Prostate gland (tissue), 2 donors: Measurements from ENCODE around the gene PDXK. TPM values are rescaled to one million over a fixed set of nuclear protein-coding genes. Genes with fewer than 3 reads are reported as not detected.

ENCODE experiments used
- DNase-seq: peaks from one replicate; pipeline ENCODE4 v3.0.0-alpha.2; 2019; ENCODE audit warnings: low spot score
- H3K27ac ChIP-seq, 2 donors: fragments of 200-600 bp; sonication (generic); 2 replicates each; pipeline ENCODE4 v1.5.1; 2017 to 2019
- H3K27me3 ChIP-seq: fragments of 200-600 bp; sonication (generic); replicated peaks from 2 replicates; pipeline ENCODE4 v1.5.1; 2019; ENCODE audit not compliant: insufficient read depth
- H3K36me3 ChIP-seq, 2 donors: fragments of 200-600 bp; sonication (generic); 1 replicate in 1 of 2; 2 replicates in 1 of 2; pipeline versions ENCODE4 v1.5.1 to v1.8.1; 2017 to 2019
- H3K4me1 ChIP-seq: fragments of 200-600 bp; sonication (generic); replicated peaks from 2 replicates; pipeline ENCODE4 v1.5.1; 2019
- H3K4me3 ChIP-seq, 2 donors: fragments of 200-600 bp; sonication (generic); 2 replicates each; pipeline ENCODE4 v1.5.1; 2017 to 2019
- H3K9me3 ChIP-seq: fragments of 200-600 bp; sonication (generic); 2 replicates; pipeline ENCODE4 v1.5.1; 2017
- CTCF ChIP-seq, 4 experiments: fragments of 200-600 bp in 2 of 4; fragments of 450-650 bp in 2 of 4; sonication (generic) in 2 of 4; IDR thresholded peaks; 1 replicate in 3 of 4; 2 replicates in 1 of 4; pipeline ENCODE4 v1.5.1; 2016 to 2019; ENCODE audit warnings: antibody characterized with exemption in 4 of 4, mild to moderate bottlenecking in 2 of 4, moderate library complexity in 2 of 4
- POLR2A ChIP-seq: fragments of 450-650 bp; IDR thresholded peaks from one replicate; pipeline ENCODE4 v1.6.1; 2016; ENCODE audit warnings: antibody characterized with exemption, mild to moderate bottlenecking
- POLR2AphosphoS5 ChIP-seq: sonication (generic); formaldehyde crosslinking; IDR thresholded peaks from one replicate; pipeline ENCODE4 v1.6.1; 2017; ENCODE audit warnings: antibody characterized with exemption
- WGBS: methylation state at CpG from one replicate; pipeline ENCODE4 v1.1.5; 2018; 5-methylcytosine and 5-hydroxymethylcytosine counted together
- intact Hi-C: fragments of 100-400 bp; cut with DNase I; formaldehyde crosslinking; loops from one replicate; pipeline ENCODE4 v1.14.2; 2022
- total RNA-seq, 2 donors: library from RNA; depleted of rRNA; stranded (reverse); fragments of >200 nt; gene quantifications; one replicate each; pipeline ENCODE4 v1.1.0, GENCODE V29; 2016

PDXK gene
- total RNA-seq, 2 donors from 2014 or later, result 61.4 to 161 TPM

- H3K36me3 ChIP-seq, result peaks cover 0 to 7% of the 10 kb centered on the region in 2 donors
- no peaks in the 10 kb centered on the region for H3K27me3 ChIP-seq
These were observed 22.6 kb downstream of the PDXK start for GRCh38 chr21:43741423-43742096.

GRCh38 chr21:43743947-43744346 is 25.0 kb downstream of the PDXK start:
- intact Hi-C loops, result no loop called here
- no peak for TF ChIP-seq POLR2A
- TF ChIP-seq POLR2AphosphoS5, result no peak
- TF ChIP-seq CTCF (IDR thresholded peaks at IDR 0.05), result no peak
- WGBS, result 94% methylated on average over 8 of the region's 8 CpGs
- no peaks in the 10 kb centered on the region for H3K9me3 ChIP-seq
- no peaks in the 10 kb centered on the region for H3K4me1 ChIP-seq
- peaks cover 0 to 7% of the 10 kb centered on the region in 2 donors for H3K36me3 ChIP-seq
- no peak for DNase-seq
- H3K27ac ChIP-seq, result no peak overlapping the region
- H3K27me3 ChIP-seq, result no peaks in the 10 kb centered on the region
- no peak overlapping the region for H3K4me3 ChIP-seq

More at GRCh38 chr21:43741423-43742096, 22.6 kb downstream of the PDXK start:
- no peak for DNase-seq
- no peak for TF ChIP-seq CTCF (IDR thresholded peaks at IDR 0.05)
- intact Hi-C loops, result no loop called here
- H3K9me3 ChIP-seq, result no peaks in the 10 kb centered on the region
- H3K4me3 ChIP-seq, result no peak overlapping the region
- no peaks in the 10 kb centered on the region for H3K4me1 ChIP-seq
- 69% methylated on average over 19 of the region's 28 CpGs for WGBS
- H3K27ac ChIP-seq, result no peak overlapping the region

GRCh38 chr21:43744725-43745124 is 25.8 kb downstream of the PDXK start:
- Histone ChIP-seq H3K27me3 (no peaks in the 10 kb centered on the region), H3K4me3 (no peak overlapping the region), H3K36me3 (peaks cover 0 to 12% of the 10 kb centered on the region in 2 donors), H3K9me3 (no peaks in the 10 kb centered on the region), H3K4me1 (no peaks in the 10 kb centered on the region), H3K27ac (no peak overlapping the region)
- WGBS, result 97% methylated on average over 18 of the region's 18 CpGs
- TF ChIP-seq POLR2AphosphoS5 (no peak), CTCF (IDR thresholded peaks at IDR 0.05) (no peak), POLR2A (no peak)
- DNase-seq, result no peak
- intact Hi-C loops, result no loop called here

- H3K27ac ChIP-seq, result no peak overlapping the region
- WGBS, result 92% methylated on average over 16 of the region's 16 CpGs
- peaks cover 0 to 14% of the 10 kb centered on the region in 2 donors for H3K36me3 ChIP-seq
- intact Hi-C loops, result no loop called here
- no peak for TF ChIP-seq POLR2A
- no peak for TF ChIP-seq POLR2AphosphoS5
- no peak for TF ChIP-seq CTCF (IDR thresholded peaks at IDR 0.05)
- no peak for DNase-seq
- no peak overlapping the region for H3K4me3 ChIP-seq
- no peaks in the 10 kb centered on the region for H3K27me3 ChIP-seq
- H3K9me3 ChIP-seq, result no peaks in the 10 kb centered on the region
- no peaks in the 10 kb centered on the region for H3K4me1 ChIP-seq
These were observed 27.0 kb downstream of the PDXK start for GRCh38 chr21:43745772-43746517.

GRCh38 chr21:43748622-43749021 is 29.7 kb downstream of the PDXK start:
- H3K36me3 ChIP-seq, result peaks cover 0 to 14% of the 10 kb centered on the region in 2 donors
- no peak overlapping the region for H3K27ac ChIP-seq
- 93% methylated on average over 17 of the region's 17 CpGs for WGBS

More at GRCh38 chr21:43748622-43749021, 29.7 kb downstream of the PDXK start:
- TF ChIP-seq POLR2AphosphoS5 (no peak), POLR2A (no peak), CTCF (IDR thresholded peaks at IDR 0.05) (no peak)
- H3K9me3 ChIP-seq, result no peaks in the 10 kb centered on the region
- no peak overlapping the region for H3K4me3 ChIP-seq
- intact Hi-C loops, result no loop called here
- DNase-seq, result no peak
- no peaks in the 10 kb centered on the region for H3K4me1 ChIP-seq
- no peaks in the 10 kb centered on the region for H3K27me3 ChIP-seq
